Neuronal stem cell (in vitro differentiated cells): ENCODE results near the gene MRRF.
"Not testable (repeated sequence)": the region's sequence is repeated elsewhere in the genome, so short reads cannot be mapped to it uniquely, and the experiment has no call there.

Experiments used
- DNase-seq: peaks from one replicate; pipeline ENCODE4 v3.0.0-alpha.2; 2013; ENCODE audit warnings: low spot score
- H2AFZ ChIP-seq: one replicate; pipeline ENCODE4 v1.6.1; 2013; ENCODE audit warnings: mild to moderate bottlenecking, low read length, inconsistent platforms
- H2AK5ac ChIP-seq: 2 replicates; pipeline ENCODE4 v1.6.1; 2013; ENCODE audit warnings: low read depth, mild to moderate bottlenecking, inconsistent platforms, low read length, moderate library complexity, mixed read lengths
- H2BK120ac ChIP-seq: 2 replicates; pipeline ENCODE4 v1.6.1; 2013; ENCODE audit warnings: low read depth, mild to moderate bottlenecking, inconsistent platforms, low read length, moderate library complexity, mixed read lengths
- H2BK12ac ChIP-seq: one replicate; pipeline ENCODE4 v1.6.1; 2013; ENCODE audit warnings: low read length, inconsistent platforms
- H2BK15ac ChIP-seq: 2 replicates; pipeline ENCODE4 v1.6.1; 2013; ENCODE audit warnings: mild to moderate bottlenecking, low read length, inconsistent platforms, mixed read lengths
- H2BK5ac ChIP-seq: one replicate; pipeline ENCODE4 v1.6.1; 2013; ENCODE audit warnings: inconsistent platforms, mild to moderate bottlenecking, low read length, moderate library complexity
- H3K14ac ChIP-seq: one replicate; pipeline ENCODE4 v1.6.1; 2013; ENCODE audit warnings: low read length, inconsistent platforms
- H3K18ac ChIP-seq: 2 replicates; pipeline ENCODE4 v1.6.1; 2013; ENCODE audit warnings: low read length, inconsistent platforms
- H3K23ac ChIP-seq: 2 replicates; pipeline ENCODE4 v1.6.1; 2013; ENCODE audit warnings: low read depth, mild to moderate bottlenecking, mixed read lengths, low read length, inconsistent platforms; ENCODE audit not compliant: poor library complexity
- H3K27ac ChIP-seq: replicated peaks from 3 replicates; pipeline ENCODE4 v1.5.1; 2013; ENCODE audit warnings: low read length, inconsistent platforms
- H3K27me3 ChIP-seq, 3 experiments: 2 replicates each; pipeline ENCODE4 v1.6.1; 2013; ENCODE audit warnings: low read length in 3 of 3, mild to moderate bottlenecking in 2 of 3, inconsistent platforms in 1 of 3, low read depth in 1 of 3, mixed read lengths in 1 of 3, moderate library complexity in 1 of 3; ENCODE audit not compliant: control insufficient read depth in 3 of 3, insufficient read depth in 3 of 3
- H3K36me3 ChIP-seq, 2 donors: replicated peaks in 1 of 2; 2 replicates each; pipeline ENCODE4 v1.6.1; 2013; ENCODE audit warnings: low read length in 2 of 2; ENCODE audit not compliant: control insufficient read depth in 2 of 2, insufficient read depth in 2 of 2
- H3K4ac ChIP-seq: 2 replicates; pipeline ENCODE4 v1.6.1; 2013; ENCODE audit warnings: inconsistent platforms, mild to moderate bottlenecking, low read length, moderate library complexity
- H3K4me1 ChIP-seq, 2 donors: 1 replicate in 1 of 2; 2 replicates in 1 of 2; pipeline ENCODE4 v1.6.1; 2013; ENCODE audit warnings: low read length in 2 of 2, low read depth in 1 of 2; ENCODE audit not compliant: control insufficient read depth in 2 of 2, insufficient read depth in 1 of 2
- H3K4me2 ChIP-seq: one replicate; pipeline ENCODE4 v1.6.1; 2013; ENCODE audit warnings: mild to moderate bottlenecking, low read length, inconsistent platforms; ENCODE audit not compliant: insufficient read depth, poor library complexity, severe bottlenecking
- H3K4me3 ChIP-seq, 2 donors: 2 replicates each; pipeline ENCODE4 v1.5.1; 2013; ENCODE audit warnings: low read length in 2 of 2, mild to moderate bottlenecking in 2 of 2, inconsistent platforms in 1 of 2, moderate library complexity in 1 of 2
- H3K79me1 ChIP-seq: one replicate; pipeline ENCODE4 v1.6.1; 2013; ENCODE audit warnings: low read depth, mild to moderate bottlenecking, inconsistent platforms, low read length, moderate library complexity
- H3K9ac ChIP-seq: one replicate; pipeline ENCODE4 v1.6.1; 2013; ENCODE audit warnings: mild to moderate bottlenecking, low read depth, low read length, inconsistent platforms; ENCODE audit not compliant: poor library complexity
- H3K9me3 ChIP-seq, 2 donors: replicated peaks in 1 of 2; 2 replicates each; pipeline versions ENCODE3 to v1.6.1; 2013; ENCODE audit warnings: low read length in 2 of 2, mild to moderate bottlenecking in 2 of 2, inconsistent platforms in 1 of 2, low read depth in 1 of 2, mixed read lengths in 1 of 2, moderate library complexity in 1 of 2; ENCODE audit not compliant: control insufficient read depth in 2 of 2, insufficient read depth in 1 of 2
- H4K8ac ChIP-seq: one replicate; pipeline ENCODE4 v1.6.1; 2013; ENCODE audit warnings: low read depth, mild to moderate bottlenecking, inconsistent platforms, low read length, moderate library complexity
- H4K91ac ChIP-seq: one replicate; pipeline ENCODE4 v1.6.1; 2013; ENCODE audit warnings: low read length, low read depth, mild to moderate bottlenecking, inconsistent platforms; ENCODE audit not compliant: poor library complexity
- WGBS, 2 donors: extraction: QIAGEN DNeasy Blood & Tissue Kit; methylation state at CpG; one replicate each; pipeline ENCODE4 v1.1.7; 2013; ENCODE audit warnings: missing lambda C conversion rate in 2 of 2, mixed read lengths in 1 of 2; ENCODE audit not compliant: insufficient read length in 2 of 2, insufficient replicate concordance in 1 of 2; ENCODE audit errors: extremely low coverage in 2 of 2; 5-methylcytosine and 5-hydroxymethylcytosine counted together

The MRRF gene

DNA sequence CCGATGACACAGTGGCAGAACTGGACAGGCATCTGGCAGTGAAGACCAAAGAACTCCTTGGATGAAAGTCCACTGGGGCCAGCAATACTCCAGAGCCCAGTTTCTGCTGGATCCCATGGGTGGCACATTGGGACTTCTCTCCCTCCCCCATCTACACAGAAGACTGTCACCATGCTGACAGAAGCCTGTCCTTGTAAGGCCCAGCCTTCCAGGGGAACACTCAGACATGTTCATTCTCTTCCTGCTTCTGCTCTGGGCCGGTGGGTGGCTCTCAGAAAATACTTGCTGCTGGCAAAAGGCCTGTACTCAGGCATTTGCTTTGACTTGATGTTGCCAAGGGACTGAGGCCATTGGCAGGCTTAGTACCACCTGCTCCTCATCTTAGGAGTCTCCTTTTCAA is 57.9 kb downstream of the MRRF start:
- no peak overlapping the region for H4K8ac ChIP-seq
- H2BK5ac ChIP-seq, result no peak overlapping the region
- no peak overlapping the region for H3K14ac ChIP-seq
- no peak overlapping the region for H2BK15ac ChIP-seq
- no peaks in the 10 kb centered on the region for H3K79me1 ChIP-seq
- no peak overlapping the region for H2AFZ ChIP-seq
- H3K18ac ChIP-seq, result no peak overlapping the region
- peaks cover 0 to 1% of the 10 kb centered on the region in 2 donors for H3K4me1 ChIP-seq
- H3K4me2 ChIP-seq, result no peak overlapping the region
- peaks cover 9 to 37% of the 10 kb centered on the region in 2 donors for H3K36me3 ChIP-seq
- no peak overlapping the region for H3K23ac ChIP-seq
- H3K9ac ChIP-seq, result no peak overlapping the region
- no peak overlapping the region for H2BK120ac ChIP-seq
- no peak overlapping the region for H2AK5ac ChIP-seq
- H3K4ac ChIP-seq, result no peak overlapping the region
- H2BK12ac ChIP-seq, result no peak overlapping the region
- no peaks in the 10 kb centered on the region for H3K9me3 ChIP-seq
- no peak overlapping the region for H4K91ac ChIP-seq
- no peak overlapping the region for H3K4me3 ChIP-seq
- no peak overlapping the region for H3K27ac ChIP-seq
- DNase-seq, result no peak
- WGBS, 2 donors, result no CpG with 5 or more reads among the region's 2 CpGs
- H3K27me3 ChIP-seq, result no peaks in the 10 kb centered on the region

DNA sequence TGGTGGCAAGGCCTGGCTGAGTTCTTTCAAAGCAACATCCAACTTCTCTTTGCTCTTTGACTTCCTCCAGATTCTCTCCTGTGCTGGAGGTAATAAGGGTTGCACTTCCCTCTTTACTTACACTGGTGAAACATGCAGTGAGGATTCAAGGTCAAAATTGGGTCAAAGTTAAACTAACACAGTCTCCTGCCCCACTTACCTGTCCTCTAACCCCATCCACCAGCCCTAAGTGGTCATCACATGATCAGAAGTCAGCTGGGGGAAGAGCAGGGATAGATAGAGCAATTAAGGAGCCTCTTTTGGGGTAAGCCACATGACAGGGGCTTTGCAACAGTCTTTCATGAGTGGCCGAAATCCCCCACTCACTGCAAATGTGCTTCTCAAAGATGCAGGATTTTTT is 60.0 kb downstream of the MRRF start:
- WGBS, 2 donors, result no CpG with 5 or more reads among the region's 1 CpG
- H3K23ac ChIP-seq, H3K27me3 ChIP-seq, H4K91ac ChIP-seq, H3K18ac ChIP-seq, H3K9ac ChIP-seq, H3K4me1 ChIP-seq, H2AFZ ChIP-seq, H2AK5ac ChIP-seq, H2BK120ac ChIP-seq, DNase-seq, H2BK12ac ChIP-seq, H2BK5ac ChIP-seq, H3K9me3 ChIP-seq, H2BK15ac ChIP-seq, H3K4me3 ChIP-seq, H3K79me1 ChIP-seq, H3K4me2 ChIP-seq, H3K4ac ChIP-seq, H4K8ac ChIP-seq, H3K14ac ChIP-seq, H3K27ac ChIP-seq: not testable (repeated sequence)
- H3K36me3 ChIP-seq, result peaks cover 9 to 33% of the 10 kb centered on the region in 2 donors

DNA sequence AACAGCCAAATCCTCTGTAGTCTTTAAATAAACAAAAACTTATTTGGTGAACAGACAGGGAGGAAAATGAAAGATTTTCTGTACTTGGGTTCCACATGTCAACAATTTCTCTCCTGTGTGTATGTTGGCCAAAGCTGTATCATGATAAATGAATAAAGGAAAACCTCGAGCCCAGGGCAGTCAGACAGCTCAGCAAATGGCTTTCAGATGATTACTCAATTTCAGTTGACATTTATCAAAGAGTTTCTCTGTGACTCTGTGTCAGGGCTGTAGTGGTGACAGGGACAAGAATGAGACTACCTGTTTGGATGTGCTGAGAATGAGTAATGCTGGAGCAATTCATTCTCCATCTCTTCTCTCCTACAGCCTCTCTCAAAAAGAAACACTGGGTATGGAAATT is 60.4 kb downstream of the MRRF start:
- H3K27me3 ChIP-seq, result no peaks in the 10 kb centered on the region
- no peak overlapping the region for H3K4me3 ChIP-seq

DNA sequence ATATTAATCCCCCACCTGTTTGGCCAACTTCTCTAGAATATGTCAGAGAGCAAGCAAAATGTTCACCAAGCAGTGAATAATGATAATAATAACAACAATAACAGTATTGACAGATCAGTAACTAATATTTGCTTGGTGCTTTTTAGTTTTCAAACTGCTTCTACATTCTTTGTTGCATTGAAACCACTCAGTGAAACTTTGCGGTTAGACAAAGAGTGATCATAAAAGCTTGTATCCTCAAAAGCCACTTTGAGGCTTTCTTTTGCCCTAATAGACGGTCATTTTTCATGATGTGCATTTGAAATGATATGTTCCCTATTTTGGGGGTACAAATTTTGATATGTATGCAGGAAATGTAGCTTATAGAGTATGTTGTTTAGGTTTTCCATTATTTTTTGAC is 62.5 kb downstream of the MRRF start:
- H3K79me1 ChIP-seq, result no peaks in the 10 kb centered on the region
- no peak overlapping the region for H3K23ac ChIP-seq
- H3K4ac ChIP-seq, result no peak overlapping the region
- H2BK5ac ChIP-seq, result no peak overlapping the region
- H2AK5ac ChIP-seq, result no peak overlapping the region
- no peak overlapping the region for H2AFZ ChIP-seq
- no peak overlapping the region for H2BK15ac ChIP-seq
- H3K27ac ChIP-seq, result no peak overlapping the region
- H3K14ac ChIP-seq, result no peak overlapping the region
- peaks cover 7 to 15% of the 10 kb centered on the region in 2 donors for H3K4me1 ChIP-seq
- no peak overlapping the region for H2BK120ac ChIP-seq
- no peak overlapping the region for H4K8ac ChIP-seq
- WGBS, 2 donors, result no CpG with 5 or more reads among the region's 2 CpGs
- no peak overlapping the region for H3K4me3 ChIP-seq
- no peak overlapping the region for H3K4me2 ChIP-seq
- no peak overlapping the region for H3K18ac ChIP-seq
- no peak overlapping the region for H3K9ac ChIP-seq
- no peak overlapping the region for H2BK12ac ChIP-seq
- no peaks in the 10 kb centered on the region for H3K9me3 ChIP-seq
- H4K91ac ChIP-seq, result no peak overlapping the region
- H3K27me3 ChIP-seq, result no peaks in the 10 kb centered on the region
- H3K36me3 ChIP-seq, result peaks cover 9 to 29% of the 10 kb centered on the region in 2 donors
- no peak for DNase-seq

More for the DNA sequence above, 60.4 kb downstream of the MRRF start:
- Histone ChIP-seq H3K36me3 (peaks cover 9 to 33% of the 10 kb centered on the region in 2 donors), H3K79me1 (no peaks in the 10 kb centered on the region), H3K9ac (no peak overlapping the region), H3K18ac (no peak overlapping the region), H4K91ac (no peak overlapping the region), H3K23ac (no peak overlapping the region), H3K27ac (no peak overlapping the region), H2BK120ac (no peak overlapping the region), H3K4me1 (peaks cover 0 to 8% of the 10 kb centered on the region in 2 donors), H4K8ac (no peak overlapping the region), H2BK15ac (no peak overlapping the region), H2BK12ac (no peak overlapping the region), H2AFZ (no peak overlapping the region), H2AK5ac (no peak overlapping the region), H2BK5ac (no peak overlapping the region), H3K9me3 (no peaks in the 10 kb centered on the region), H3K4me2 (no peak overlapping the region), H3K4ac (no peak overlapping the region), H3K14ac (no peak overlapping the region)
- WGBS, 2 donors, result no CpG with 5 or more reads among the region's 1 CpG
- DNase-seq, result no peak
